ENCODE results near the gene ANKRD40CL. TPM values are rescaled to one million over a fixed set of nuclear protein-coding genes. Genes with fewer than 3 reads are reported as not detected.

Gene ANKRD40CL
- total and polyA plus RNA-seq, 7 donors = 60.4 to 234 (median 191) TPM; not detected in 4

DNA sequence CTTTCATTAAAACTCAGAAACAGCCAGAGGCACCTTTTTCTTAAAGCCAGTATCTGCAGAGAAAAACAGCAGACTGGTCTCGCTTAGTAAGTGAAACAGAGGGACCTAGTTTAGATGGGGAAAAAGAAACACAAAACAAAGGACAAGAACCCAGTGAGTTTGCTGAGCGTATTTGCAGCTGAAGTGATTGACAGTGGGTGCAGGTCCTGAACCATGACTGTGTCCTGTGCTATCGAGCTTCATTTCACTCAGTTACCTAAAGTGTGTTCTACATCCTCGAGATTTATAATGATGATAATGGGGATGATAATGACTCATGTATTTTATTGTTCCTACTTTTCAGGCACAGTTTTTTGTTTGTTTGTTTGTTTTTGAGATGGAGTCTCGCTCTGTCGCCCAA is 36.4 kb upstream of the ANKRD40CL start:
- Histone ChIP-seq H3K36me3 (no peaks in the 10 kb centered on the region), H3K9me3 (no peaks in the 10 kb centered on the region), H3K27me3 (no peaks in the 10 kb centered on the region), H3K4me3 (no peak overlapping the region), H3K27ac (no peak overlapping the region), H3K4me1 (no peaks in the 10 kb centered on the region)
- TF ChIP-seq EP300 (IDR thresholded peaks at IDR 0.05) (no peak), POLR2A (IDR thresholded peaks at IDR 0.05) (no peak)
- intact Hi-C loops (cut with DNase I) = no loop called here
- DNase-seq = no peak
- 76 to 82% methylated on average over 6 of the region's 6 CpGs for WGBS, 2 donors

DNA sequence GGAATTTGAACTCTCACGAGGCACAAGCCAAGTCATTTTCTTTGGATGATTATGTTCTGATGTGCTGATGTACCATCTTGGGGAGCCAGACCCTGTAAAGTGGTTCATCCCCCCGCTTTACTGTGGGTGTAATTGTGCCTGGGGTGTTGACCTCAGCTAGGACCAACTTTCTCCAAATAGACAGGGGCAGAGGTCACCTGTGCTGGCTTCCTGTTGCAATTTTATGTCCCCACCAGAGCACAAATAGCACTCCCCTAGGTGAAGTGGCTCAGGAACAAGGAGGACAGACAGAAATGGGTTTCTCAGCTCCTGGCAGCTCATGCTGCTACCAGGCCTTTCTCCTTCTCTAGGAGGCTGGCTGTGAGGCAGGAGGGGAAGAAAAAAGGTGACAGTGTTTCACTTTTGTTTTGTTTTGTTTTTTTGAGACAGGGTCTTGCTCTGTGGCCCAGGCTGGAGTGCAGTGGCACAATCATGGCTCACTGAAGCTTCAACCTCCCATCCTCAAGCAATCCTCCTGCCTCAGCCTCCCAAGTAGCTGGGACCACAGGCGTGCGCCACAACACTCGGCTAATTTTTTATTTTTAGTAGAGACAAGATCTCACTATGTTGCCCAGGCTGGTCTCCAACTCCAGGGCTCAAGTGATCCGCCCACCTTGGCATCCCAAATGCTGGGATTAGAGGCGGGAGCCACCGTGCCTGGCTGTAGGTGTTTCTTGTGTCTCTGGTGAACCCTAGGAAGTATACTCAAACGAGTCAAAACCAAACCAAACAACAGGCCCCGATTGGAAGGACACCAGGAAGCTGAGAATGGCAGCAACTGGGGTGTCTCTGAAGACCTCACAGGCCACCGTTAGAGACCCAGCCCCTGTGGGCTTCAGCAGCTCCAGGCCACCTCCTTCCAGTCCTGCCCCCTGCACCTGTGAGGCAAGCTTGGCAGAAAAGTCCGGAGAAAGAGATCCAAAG is 35.6 kb upstream of the ANKRD40CL start:
- H3K36me3 ChIP-seq = no peaks in the 10 kb centered on the region
- H3K4me3 ChIP-seq = no peak overlapping the region
- 83 to 88% methylated on average over 12 of the region's 12 CpGs for WGBS, 2 donors
- H3K4me1 ChIP-seq = no peaks in the 10 kb centered on the region
- no peak for TF ChIP-seq EP300 (IDR thresholded peaks at IDR 0.05)
- no peak for TF ChIP-seq POLR2AphosphoS5 (IDR thresholded peaks at IDR 0.05)
- no peak for TF ChIP-seq POLR2A (IDR thresholded peaks at IDR 0.05)
- TF ChIP-seq, protein P1, sequence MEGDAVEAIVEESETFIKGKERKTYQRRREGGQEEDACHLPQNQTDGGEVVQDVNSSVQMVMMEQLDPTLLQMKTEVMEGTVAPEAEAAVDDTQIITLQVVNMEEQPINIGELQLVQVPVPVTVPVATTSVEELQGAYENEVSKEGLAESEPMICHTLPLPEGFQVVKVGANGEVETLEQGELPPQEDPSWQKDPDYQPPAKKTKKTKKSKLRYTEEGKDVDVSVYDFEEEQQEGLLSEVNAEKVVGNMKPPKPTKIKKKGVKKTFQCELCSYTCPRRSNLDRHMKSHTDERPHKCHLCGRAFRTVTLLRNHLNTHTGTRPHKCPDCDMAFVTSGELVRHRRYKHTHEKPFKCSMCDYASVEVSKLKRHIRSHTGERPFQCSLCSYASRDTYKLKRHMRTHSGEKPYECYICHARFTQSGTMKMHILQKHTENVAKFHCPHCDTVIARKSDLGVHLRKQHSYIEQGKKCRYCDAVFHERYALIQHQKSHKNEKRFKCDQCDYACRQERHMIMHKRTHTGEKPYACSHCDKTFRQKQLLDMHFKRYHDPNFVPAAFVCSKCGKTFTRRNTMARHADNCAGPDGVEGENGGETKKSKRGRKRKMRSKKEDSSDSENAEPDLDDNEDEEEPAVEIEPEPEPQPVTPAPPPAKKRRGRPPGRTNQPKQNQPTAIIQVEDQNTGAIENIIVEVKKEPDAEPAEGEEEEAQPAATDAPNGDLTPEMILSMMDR (IDR thresholded peaks at IDR 0.05) = no peak
- intact Hi-C loops (cut with DNase I) = no loop called here
- no peaks in the 10 kb centered on the region for H3K9me3 ChIP-seq
- no peaks in the 10 kb centered on the region for H3K27me3 ChIP-seq
- no peak for DNase-seq
- no peak overlapping the region for H3K27ac ChIP-seq

DNA sequence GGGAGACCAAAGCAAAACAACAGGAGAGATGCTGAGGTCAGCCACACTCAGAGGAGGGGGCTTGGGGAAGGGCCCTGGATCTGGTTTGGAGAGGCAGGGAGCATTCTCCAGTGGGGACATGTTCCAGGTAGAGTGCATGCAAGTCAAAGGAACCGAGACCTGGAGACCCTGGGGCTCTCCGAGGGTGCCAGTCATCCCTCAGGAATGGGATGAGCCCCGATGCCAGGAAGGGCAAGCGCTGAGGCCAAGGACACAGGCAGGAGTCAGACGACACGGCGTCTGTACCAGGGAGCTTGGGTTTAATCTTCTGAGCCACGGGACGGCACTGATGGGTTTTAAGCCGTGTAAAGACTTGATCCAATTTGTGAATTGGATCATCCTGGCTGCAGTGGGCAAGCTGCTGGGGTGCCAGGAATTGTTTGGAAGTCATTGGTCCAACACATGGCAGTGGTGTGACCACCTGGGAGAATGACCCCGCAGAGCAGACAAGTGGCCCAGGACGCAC is 32.9 kb upstream of the ANKRD40CL start:
- no peak for DNase-seq
- Histone ChIP-seq H3K27me3 (no peaks in the 10 kb centered on the region), H3K36me3 (no peaks in the 10 kb centered on the region), H3K4me3 (no peak overlapping the region), H3K27ac (no peak overlapping the region), H3K4me1 (no peaks in the 10 kb centered on the region), H3K9me3 (no peaks in the 10 kb centered on the region)
- TF ChIP-seq POLR2AphosphoS5 (IDR thresholded peaks at IDR 0.05) = no peak
- intact Hi-C loops (cut with DNase I) = no loop called here
- 93 to 94% methylated on average over 12 of the region's 12 CpGs for WGBS, 2 donors

DNA sequence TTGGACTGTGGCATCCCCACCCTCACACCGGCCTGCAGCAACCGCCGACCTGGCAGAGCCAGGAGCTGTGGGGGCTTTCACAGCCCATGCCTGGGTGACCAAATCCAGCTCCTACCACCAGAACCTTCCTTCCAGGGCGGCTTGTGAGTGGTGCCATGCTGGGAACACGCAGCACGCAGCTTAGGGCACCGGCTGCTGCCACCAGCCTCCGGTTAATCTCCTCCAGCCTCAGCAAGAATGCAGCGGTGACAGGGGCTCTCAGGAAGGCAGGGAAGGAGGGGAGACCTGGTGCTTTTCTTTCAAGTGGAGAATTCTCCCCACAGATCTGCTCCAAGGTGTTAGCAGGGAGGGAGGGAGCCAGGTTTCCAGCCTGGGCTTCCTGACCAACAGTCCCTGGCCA is 32.3 kb upstream of the ANKRD40CL start:
- intact Hi-C loops (cut with DNase I) = no loop called here
- H3K9me3 ChIP-seq = no peaks in the 10 kb centered on the region
- no peak for DNase-seq
- TF ChIP-seq EP300 (IDR thresholded peaks at IDR 0.05) (no peak), POLR2A (IDR thresholded peaks at IDR 0.05) (no peak), POLR2AphosphoS5 (IDR thresholded peaks at IDR 0.05) (no peak)
- TF ChIP-seq, protein P1 (IDR thresholded peaks at IDR 0.05) = no peak
- H3K36me3 ChIP-seq = no peaks in the 10 kb centered on the region
- H3K27me3 ChIP-seq = no peaks in the 10 kb centered on the region
- no peak overlapping the region for H3K27ac ChIP-seq
- H3K4me3 ChIP-seq = no peak overlapping the region
- H3K4me1 ChIP-seq = no peaks in the 10 kb centered on the region
- WGBS, 2 donors = 89 to 91% methylated on average over 9 of the region's 9 CpGs

DNA sequence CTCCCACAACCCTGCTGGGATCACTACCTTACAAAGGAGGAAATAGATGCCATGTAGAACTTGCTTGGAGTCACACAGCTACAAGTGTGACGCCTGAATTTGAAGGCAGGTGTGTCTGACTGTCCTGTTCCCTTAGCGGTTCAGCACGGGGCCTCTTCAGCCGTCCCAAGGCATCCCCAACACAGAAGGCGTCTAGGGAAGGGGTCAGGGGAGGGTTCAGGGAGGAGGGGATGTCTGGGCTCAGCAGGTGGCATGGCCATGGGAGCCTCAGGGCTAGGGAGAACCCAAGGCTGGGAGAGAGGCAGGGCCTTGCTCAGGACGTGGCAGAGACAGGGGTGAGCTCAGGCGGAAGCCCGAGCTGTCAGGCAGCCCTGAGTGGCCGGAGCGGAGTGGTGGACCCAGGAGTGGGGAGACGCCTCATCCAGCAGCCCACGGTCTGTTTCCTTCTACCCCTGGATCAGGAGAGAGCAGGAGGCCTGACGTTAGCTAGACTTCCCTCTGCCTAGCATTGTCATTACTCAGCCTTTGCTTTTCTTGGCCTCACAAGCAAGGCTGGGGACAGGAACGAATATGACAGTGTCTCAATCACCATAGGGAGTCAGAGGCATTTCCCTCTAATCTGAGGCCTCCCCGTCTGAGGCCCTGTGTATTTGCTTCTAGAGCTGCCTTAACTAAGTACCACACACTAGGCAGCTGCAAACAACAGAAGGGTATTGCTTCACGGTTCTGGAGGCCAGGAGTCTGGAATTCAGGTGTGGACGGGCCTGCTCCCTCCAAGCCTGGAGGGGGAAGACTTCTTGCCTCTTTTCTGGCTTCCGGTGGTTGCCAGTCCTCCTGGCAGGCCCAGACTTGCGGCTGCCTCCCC is 31.3 kb upstream of the ANKRD40CL start:
- intact Hi-C loops (cut with DNase I) = no loop called here
- DNase-seq = no peak
- H3K9me3 ChIP-seq = no peaks in the 10 kb centered on the region
- no peaks in the 10 kb centered on the region for H3K36me3 ChIP-seq
- H3K27me3 ChIP-seq = no peaks in the 10 kb centered on the region
- TF ChIP-seq POLR2A (IDR thresholded peaks at IDR 0.05) = no peak
- TF ChIP-seq, protein P1 (IDR thresholded peaks at IDR 0.05) = no peak
- no peak for TF ChIP-seq EP300 (IDR thresholded peaks at IDR 0.05)
- no peak for TF ChIP-seq POLR2AphosphoS5 (IDR thresholded peaks at IDR 0.05)
- no peaks in the 10 kb centered on the region for H3K4me1 ChIP-seq
- no peak overlapping the region for H3K4me3 ChIP-seq
- no peak overlapping the region for H3K27ac ChIP-seq
- 90 to 92% methylated on average over 19 of the region's 19 CpGs for WGBS, 2 donors
